CD1c-positive myeloid dendritic cell (primary cell): ENCODE measurements around the gene DDX25.

ENCODE experiments used
- DNase-seq: peaks from one replicate; pipeline ENCODE4 v3.0.0-alpha.2; 2016; ENCODE audit errors: extremely low spot score

DDX25 gene

GRCh38 chr11:125978181-125978716 is 73.9 kb downstream of the DDX25 start:
- DNase-seq = no peak
